Measurements from ENCODE around the gene MYMX. TPM values are rescaled to one million over a fixed set of nuclear protein-coding genes. Genes with fewer than 3 reads are reported as not detected.

MYMX gene
- total RNA-seq, 1 experiment from 2014 or later = not detected

- TF ChIP-seq MAX (IDR thresholded peaks at IDR 0.05) (no peak), ATF3 (IDR thresholded peaks at IDR 0.05) (no peak), POLR2AphosphoS5 (IDR thresholded peaks at IDR 0.05; ENCODE audit: low read depth, low read length) (no peak), JUND (IDR thresholded peaks at IDR 0.05) (no peak), SRF (IDR thresholded peaks at IDR 0.05; ENCODE audit: low read depth) (no peak), POLR2A (IDR thresholded peaks at IDR 0.05; ENCODE audit: borderline replicate concordance, extremely low read depth, insufficient read depth, insufficient read length) (no peak)
Observed at GRCh38 chr6:44257753-44258324, 41.1 kb downstream of the MYMX start (continued).

GRCh38 chr6:44258325-44258863 is 41.7 kb downstream of the MYMX start:
- H3K9me3 ChIP-seq (ENCODE audit: control insufficient read depth in 1 of 2, insufficient read depth in 1 of 2, low read depth in 1 of 2, low read length in 2 of 2) = no peaks in the 10 kb centered on the region
- peak overlapping the region; percentile 99; the same call in 1 of the 2 replicates for H3K4me2 ChIP-seq (ENCODE audit: low read length)
- CTCF ChIA-PET = no interaction called here
- intact Hi-C loops (cut with micrococcal nuclease) = no loop called here
- H3K4me3 ChIP-seq (replicated peaks in 1 of 2; ENCODE audit: low read depth in 1 of 2, low read length in 2 of 2) = no peak overlapping the region
- peaks cover 9 to 19% of the 10 kb centered on the region in 2 experiments; a peak in 3 of 4 replicates for H3K36me3 ChIP-seq (ENCODE audit: control insufficient read depth in 1 of 2, insufficient read depth in 2 of 2, low read length in 2 of 2)
- POLR2A ChIA-PET = no interaction called here
- H3K79me2 ChIP-seq (ENCODE audit: insufficient read depth, low read length) = peaks cover 22% of the 10 kb centered on the region
- no peaks in the 10 kb centered on the region for H3K27me3 ChIP-seq (ENCODE audit: insufficient read depth, low read length)
- TF ChIP-seq ZNF274 (IDR thresholded peaks at IDR 0.05; ENCODE audit: low read depth, low read length) (no peak), ELF1 (IDR thresholded peaks at IDR 0.05; ENCODE audit: borderline replicate concordance, low read depth) (no peak), SIN3A (IDR thresholded peaks at IDR 0.05; ENCODE audit: low read depth) (no peak), ATF3 (IDR thresholded peaks at IDR 0.05) (no peak), REST (IDR thresholded peaks at IDR 0.05; ENCODE audit: low read depth) (no peak), CEBPB (IDR thresholded peaks at IDR 0.05; ENCODE audit: low read depth) (no peak), ZBTB33 (IDR thresholded peaks at IDR 0.05; ENCODE audit: extremely low read depth, insufficient replicate concordance, low read length) (no peak), EZH2 (IDR thresholded peaks at IDR 0.05) (no peak), SRF (IDR thresholded peaks at IDR 0.05; ENCODE audit: low read depth) (no peak), RAD21 (IDR thresholded peaks at IDR 0.05; ENCODE audit: low read depth) (no peak)
- H3K27ac ChIP-seq (ENCODE audit: low read depth, low read length) = peak overlapping the region; percentile 95
- peak overlapping the region; percentile 93 for H3K9ac ChIP-seq (ENCODE audit: low read length)
- no peaks in the 10 kb centered on the region for H3K9me2 ChIP-seq (ENCODE audit: insufficient read depth)
- BruUV-seq (replicated peaks) = no TSS peak
- RAD21 ChIA-PET (ENCODE audit: low non-redundant PET in 1 of 2, low total read pairs in 2 of 2, uncharacterized antibody in 2 of 2, unreplicated experiment in 2 of 2) = no interaction called here
- no peak overlapping the region for H2AFZ ChIP-seq (ENCODE audit: low read depth, low read length, poor library complexity, severe bottlenecking)
- H4K20me1 ChIP-seq (ENCODE audit: insufficient read depth) = peaks cover 16% of the 10 kb centered on the region; the same call in 1 of the 2 replicates
- peaks cover 2 to 24% of the 10 kb centered on the region in 2 experiments; a peak in 3 of 4 replicates for H3K4me1 ChIP-seq (ENCODE audit: control insufficient read depth in 1 of 2, insufficient read depth in 2 of 2, low read length in 2 of 2)
- ATAC-seq (no peak), DNase-seq (ENCODE audit: low read depth, low spot score) (no peak)
